RWPE1 (cell line): ENCODE results near the gene RAET1E.
"Not testable (repeated sequence)": the region's sequence is repeated elsewhere in the genome, so short reads cannot be mapped to it uniquely, and the experiment has no call there.

Source experiments
- CTCF ChIA-PET: fragments of 350-600 bp; sonication (Branson Sonifier 250); formaldehyde crosslinking; extraction: SDS; loops from one replicate; lab custom pipeline; 2021; lab: Yijun Ruan, JAX
- POLR2A ChIA-PET: fragments of 400-600 bp; formaldehyde crosslinking; extraction: SDS; loops from one replicate; lab custom pipeline; 2020; ENCODE audit warnings: antibody characterized with exemption; ENCODE audit not compliant: low non-redundant PET; lab: Yijun Ruan, JAX
- DNase-seq: peaks from one replicate; pipeline ENCODE4 v3.0.0; 2012; ENCODE audit warnings: low spot score
- H3K27ac ChIP-seq: fragments of 450-650 bp; 2 replicates; pipeline ENCODE4 v1.5.1; 2017
- TF ChIP-seq, protein P1 (sequence below): fragments of 450-650 bp; conservative IDR thresholded peaks from 2 replicates; pipeline ENCODE4 v1.5.1; 2017; ENCODE audit warnings: low read depth, mild to moderate bottlenecking

Gene RAET1E

DNA sequence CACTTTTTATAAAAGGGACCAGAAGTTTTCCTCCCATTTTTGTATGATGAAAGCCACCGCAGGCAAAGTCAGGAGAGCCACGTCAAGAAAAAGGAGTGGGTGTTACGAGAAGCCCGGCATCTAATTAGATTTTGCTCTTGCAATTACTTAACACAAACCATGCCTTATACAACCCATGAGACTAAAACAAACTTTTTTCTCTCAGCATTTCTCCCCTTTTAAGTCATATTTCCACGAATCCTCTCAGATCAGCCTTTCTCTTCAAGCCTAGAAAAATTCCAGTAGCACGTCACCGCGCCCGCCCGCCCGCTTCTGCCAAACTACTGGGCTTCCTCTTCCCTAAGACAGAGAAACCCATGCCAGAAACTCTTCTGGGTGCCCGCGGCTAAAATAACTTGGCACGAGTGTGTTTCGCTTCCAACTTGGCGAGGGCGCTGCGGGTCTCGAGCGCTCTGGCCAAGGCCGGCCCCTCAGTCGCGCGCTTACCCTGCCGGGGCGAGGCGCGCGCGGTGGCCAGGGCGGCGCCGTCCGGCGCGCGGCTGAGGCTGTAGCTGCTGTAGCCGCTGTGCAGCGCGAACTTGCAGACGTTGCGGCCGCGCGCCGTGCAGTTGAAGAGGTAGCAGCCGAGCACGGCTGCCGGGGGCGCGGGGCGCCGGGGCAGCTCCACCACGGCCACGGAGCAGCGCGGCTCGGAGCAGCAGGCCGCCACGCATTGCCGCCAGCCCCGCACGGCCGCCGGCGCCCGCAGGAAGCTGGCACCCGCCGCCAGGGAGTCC is 34.8 kb downstream of the RAET1E start:
- ChIA-PET CTCF (no interaction called here), POLR2A (interaction anchor here (0.8 kb wide), 1 partner anchor 16 kb away, joined by 3 read pairs; no protein-coding TSS in a partner anchor)
- H3K27ac ChIP-seq: peak overlapping the region; percentile 98

DNA sequence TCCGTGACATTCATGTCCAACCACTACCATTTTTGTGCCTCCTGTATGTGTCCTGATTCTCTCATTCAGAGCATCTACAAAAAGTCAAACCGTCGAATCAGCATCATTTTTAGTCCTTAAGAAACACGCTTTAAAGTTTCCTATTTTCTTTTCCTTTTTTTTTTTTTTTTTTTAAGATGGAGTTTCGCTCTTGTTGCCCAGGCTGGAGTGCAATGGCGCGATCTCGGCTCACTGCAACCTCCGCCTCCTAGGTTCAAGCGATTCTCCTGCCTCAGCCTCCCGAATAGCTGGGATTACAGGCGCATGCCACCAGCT is 35.5 kb downstream of the RAET1E start:
- POLR2A ChIA-PET: not testable (repeated sequence)

More for the DNA sequence above, 34.8 kb downstream of the RAET1E start:
- peak; percentile 58 for DNase-seq
- TF ChIP-seq, protein P1, sequence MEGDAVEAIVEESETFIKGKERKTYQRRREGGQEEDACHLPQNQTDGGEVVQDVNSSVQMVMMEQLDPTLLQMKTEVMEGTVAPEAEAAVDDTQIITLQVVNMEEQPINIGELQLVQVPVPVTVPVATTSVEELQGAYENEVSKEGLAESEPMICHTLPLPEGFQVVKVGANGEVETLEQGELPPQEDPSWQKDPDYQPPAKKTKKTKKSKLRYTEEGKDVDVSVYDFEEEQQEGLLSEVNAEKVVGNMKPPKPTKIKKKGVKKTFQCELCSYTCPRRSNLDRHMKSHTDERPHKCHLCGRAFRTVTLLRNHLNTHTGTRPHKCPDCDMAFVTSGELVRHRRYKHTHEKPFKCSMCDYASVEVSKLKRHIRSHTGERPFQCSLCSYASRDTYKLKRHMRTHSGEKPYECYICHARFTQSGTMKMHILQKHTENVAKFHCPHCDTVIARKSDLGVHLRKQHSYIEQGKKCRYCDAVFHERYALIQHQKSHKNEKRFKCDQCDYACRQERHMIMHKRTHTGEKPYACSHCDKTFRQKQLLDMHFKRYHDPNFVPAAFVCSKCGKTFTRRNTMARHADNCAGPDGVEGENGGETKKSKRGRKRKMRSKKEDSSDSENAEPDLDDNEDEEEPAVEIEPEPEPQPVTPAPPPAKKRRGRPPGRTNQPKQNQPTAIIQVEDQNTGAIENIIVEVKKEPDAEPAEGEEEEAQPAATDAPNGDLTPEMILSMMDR: no peak

DNA sequence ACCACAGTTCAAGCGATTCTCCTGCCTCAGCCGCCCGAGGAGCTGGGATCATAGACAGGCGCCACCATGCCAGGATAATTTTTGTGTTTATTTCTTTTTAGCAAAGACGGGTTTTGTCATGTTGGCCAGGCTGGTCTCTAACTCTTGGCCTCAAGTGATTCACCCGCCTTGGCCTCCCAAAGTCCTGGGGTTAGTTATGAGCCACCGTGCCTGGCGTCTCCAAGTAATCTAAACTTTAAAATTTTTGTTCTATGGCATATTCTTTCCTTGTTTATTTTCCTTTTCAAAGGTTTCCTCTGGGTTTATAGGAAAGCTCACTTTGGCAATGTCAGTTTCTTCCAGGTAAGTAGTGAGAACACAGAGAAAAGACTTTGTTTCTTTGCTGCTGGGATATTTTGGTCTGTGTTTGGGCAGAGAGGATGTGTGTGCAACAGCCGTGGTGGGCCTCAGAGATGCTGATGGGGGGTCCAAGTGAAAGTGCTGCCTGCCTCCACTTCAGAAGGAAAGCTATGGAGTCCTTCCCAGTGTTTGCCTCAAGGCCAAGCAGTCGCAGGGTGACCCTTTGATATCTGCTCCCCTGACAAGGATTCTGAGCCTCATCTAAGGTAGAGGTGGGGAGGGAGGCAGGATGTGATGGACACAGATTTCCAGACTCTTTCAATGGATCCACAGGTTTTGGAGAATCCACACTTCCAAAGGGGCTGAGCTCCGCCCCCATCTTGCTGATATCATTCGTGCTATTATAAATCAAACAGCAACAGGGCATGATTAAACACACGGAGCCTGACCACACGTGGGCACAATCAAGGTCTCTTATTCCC is 36.1 kb downstream of the RAET1E start:
- TF ChIP-seq, protein P1: no peak
- peak overlapping the region; percentile 98 for H3K27ac ChIP-seq
- CTCF ChIA-PET: interaction anchor here (0.6 kb wide), 1 partner anchor 330 kb away, joined by 4 read pairs; no protein-coding TSS in a partner anchor
- POLR2A ChIA-PET: interaction anchor here (0.6 kb wide), 1 partner anchor 111 kb away, joined by 3 read pairs; no protein-coding TSS in a partner anchor
- no peak for DNase-seq

More for the DNA sequence above, 35.5 kb downstream of the RAET1E start:
- CTCF ChIA-PET: interaction anchor here (0.6 kb wide), 1 partner anchor 331 kb away, joined by 4 read pairs; no protein-coding TSS in a partner anchor
- not testable (repeated sequence) for DNase-seq
- peak overlapping the region; percentile 98 for H3K27ac ChIP-seq

DNA sequence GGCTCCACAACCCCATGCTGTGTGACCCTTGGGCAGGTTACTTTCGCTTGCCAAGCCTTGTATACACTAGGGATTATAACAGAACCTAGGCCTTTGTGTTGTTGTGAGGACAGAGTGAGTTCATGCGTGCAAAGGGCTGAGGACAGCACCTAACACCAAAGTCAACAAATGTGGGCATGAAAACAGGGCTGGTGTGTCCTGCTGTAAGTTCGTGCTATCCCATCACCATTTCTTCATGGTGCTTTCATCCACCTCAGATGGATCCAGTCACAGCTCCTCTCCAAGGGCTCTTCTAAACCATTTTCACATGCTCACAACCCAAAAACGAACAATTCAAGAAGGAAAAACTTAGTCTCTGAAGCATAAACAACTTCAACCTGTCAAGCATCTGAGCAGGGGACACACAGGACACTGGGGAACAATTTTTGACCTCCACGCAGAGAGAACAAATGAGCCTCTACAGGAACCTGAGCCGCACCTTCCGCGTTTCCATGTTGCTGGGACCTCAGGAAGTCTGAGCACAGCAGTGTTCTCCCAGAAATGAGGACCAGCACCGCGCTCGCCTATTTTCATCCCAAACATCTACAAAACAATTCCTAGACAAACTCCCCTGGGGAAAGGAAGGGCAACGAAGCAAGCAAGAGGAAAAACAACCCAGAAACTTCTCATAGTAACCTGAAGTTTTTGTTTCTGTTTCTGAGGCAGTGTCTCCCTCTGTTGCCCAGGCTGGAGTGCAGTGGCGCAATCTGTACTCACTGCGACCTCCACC is 36.9 kb downstream of the RAET1E start:
- CTCF ChIA-PET: no interaction called here
- no peak for DNase-seq
- TF ChIP-seq, protein P1: no peak

DNA sequence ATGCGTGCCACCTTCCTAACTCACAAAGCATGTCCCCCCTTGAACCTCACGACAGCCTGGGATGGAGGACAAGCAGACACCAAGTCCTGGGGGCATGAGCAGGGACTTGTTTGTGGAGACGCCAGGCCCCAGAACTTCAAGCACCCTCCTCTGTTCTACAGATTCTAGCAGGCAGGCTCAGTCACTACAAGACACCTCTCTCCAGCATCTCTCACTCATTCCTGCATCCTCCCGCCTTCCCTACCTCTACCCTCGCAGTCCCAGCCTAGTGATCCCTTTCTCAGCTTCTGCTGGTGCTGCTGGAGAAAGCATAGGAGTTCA is 37.4 kb downstream of the RAET1E start:
- H3K27ac ChIP-seq: peak overlapping the region; percentile 98
- CTCF ChIA-PET: no interaction called here
- POLR2A ChIA-PET: no interaction called here
- TF ChIP-seq, protein P1: no peak
- no peak for DNase-seq

More for the DNA sequence above, 36.9 kb downstream of the RAET1E start:
- POLR2A ChIA-PET: interaction anchor here (0.6 kb wide), 1 partner anchor 110 kb away, joined by 3 read pairs; no protein-coding TSS in a partner anchor
- peak overlapping the region; percentile 98 for H3K27ac ChIP-seq

DNA sequence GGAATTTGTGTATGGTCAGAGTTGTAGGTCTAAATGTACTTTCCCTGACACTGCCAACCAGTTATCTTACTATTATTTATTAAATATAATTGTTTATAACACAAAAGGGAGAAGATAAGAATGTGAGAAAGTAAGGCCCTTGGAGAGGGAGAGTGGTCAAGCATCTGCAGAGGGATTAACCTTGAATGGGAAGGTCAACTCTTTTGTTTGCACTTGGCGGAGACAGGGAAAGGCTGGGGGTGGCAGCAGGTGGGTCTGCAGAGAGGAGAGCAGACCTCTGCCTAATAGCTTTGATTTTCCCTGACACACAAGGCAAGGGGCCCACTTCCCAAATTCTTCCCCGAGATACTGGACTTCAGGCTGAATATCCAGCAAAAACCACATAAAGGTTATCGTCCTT is 38.0 kb downstream of the RAET1E start:
- no peak for DNase-seq
- TF ChIP-seq, protein P1: no peak
- POLR2A ChIA-PET: no interaction called here
- CTCF ChIA-PET: interaction anchor here (0.7 kb wide), 1 partner anchor 56 kb away, joined by 3 read pairs; no protein-coding TSS in a partner anchor
- H3K27ac ChIP-seq: peak overlapping the region; percentile 98
